Right lobe of liver (tissue), 6 donors: ENCODE measurements around the gene SEC63. TPM values are rescaled to one million over a fixed set of nuclear protein-coding genes. Genes with fewer than 3 reads are reported as not detected.
A peak's percentile ranks its signal among the peaks of the same experiment; 100 is the strongest.
"Not testable (repeated sequence)": the region's sequence is repeated elsewhere in the genome, so short reads cannot be mapped to it uniquely, and the experiment has no call there.

Experiments
- ATAC-seq, 4 donors: fragments of 200-7000 bp; cut with Tn5 transposase; one replicate each; pipeline ENCODE4 v1.9.1; 2020; ENCODE audit warnings: mild to moderate bottlenecking in 4 of 4, moderate library complexity in 4 of 4
- DNase-seq, 3 donors: peaks; one replicate each; pipeline ENCODE4 v3.0.0-alpha.2; 2020
- H3K27ac ChIP-seq, 3 donors: fragments of 200-600 bp; one replicate each; pipeline ENCODE4 v1.8.0; 2022
- H3K27me3 ChIP-seq, 2 donors: fragments of 200-600 bp; one replicate each; pipeline ENCODE4 v1.8.0; 2022
- H3K36me3 ChIP-seq, 4 donors: fragments of 200-600 bp; sonication (generic) in 1 of 4; one replicate each; pipeline versions ENCODE4 v1.5.1 to v1.8.0; 2017 to 2022; ENCODE audit warnings: control low read depth in 1 of 4
- H3K4me1 ChIP-seq, 4 donors: fragments of 200-600 bp; sonication (generic) in 1 of 4; one replicate each; pipeline versions ENCODE4 v1.5.1 to v1.8.0; 2017 to 2022; ENCODE audit warnings: control low read depth in 1 of 4
- H3K4me3 ChIP-seq, 3 donors: fragments of 200-600 bp; one replicate each; pipeline ENCODE4 v1.8.0; 2022
- H3K9me3 ChIP-seq, 4 donors: fragments of 200-600 bp; sonication (generic) in 1 of 4; one replicate each; pipeline versions ENCODE4 v1.5.1 to v1.8.0; 2017 to 2022; ENCODE audit warnings: control low read depth in 1 of 4
- CTCF ChIP-seq, 4 donors: fragments of 200-600 bp in 3 of 4; fragments of 450-650 bp in 1 of 4; IDR thresholded peaks; one replicate each; pipeline versions ENCODE4 v1.5.1 to v1.8.0; 2016 to 2022; ENCODE audit warnings: antibody characterized with exemption in 4 of 4, mild to moderate bottlenecking in 2 of 4
- POLR2A ChIP-seq: fragments of 450-650 bp; IDR thresholded peaks from one replicate; pipeline ENCODE4 v1.6.1; 2017; ENCODE audit warnings: antibody characterized with exemption, mild to moderate bottlenecking
- WGBS: methylation state at CpG from one replicate; pipeline ENCODE4 v1.1.6; 2018; ENCODE audit warnings: low coverage, low lambda C conversion rate; ENCODE audit not compliant: insufficient coverage; ENCODE audit errors: missing lambda C conversion rate; 5-methylcytosine and 5-hydroxymethylcytosine counted together
- intact Hi-C, 2 donors: fragments of 100-400 bp; cut with DNase I; formaldehyde crosslinking; loops; one replicate each; pipeline versions ENCODE4 v1.11.2 to v1.14.1; 2022
- total RNA-seq, 6 experiments: library from RNA; depleted of rRNA in 2 of 6; stranded (reverse); fragments of >200 nt in 2 of 6; fragmentation: NEBNext Ultra II Directional in 3 of 6; extraction: Animal tissue kit (Norgen Biotek cat#: 25700) in 3 of 6; gene quantifications; one replicate each; pipeline versions ENCODE4 v1.1.0 to v1.2.4, GENCODE V29; 2016 to 2023
- donor health status: DM: no; HTN: yes; CAD: no.
- donor health status: DM: no; HTN: no; CAD: no.
- donor health status: DM: no; HTN: no; CAD: no.
- donor health status: DM: no; HTN: yes; CAD: no.
- donor health status: DM: no; HTN: yes; CAD: no.

Gene SEC63
- total RNA-seq, 6 experiments from 2014 or later: 22.7 to 81.9 (median 66.8) TPM

- Histone ChIP-seq H3K27me3 (no peaks in the 10 kb centered on the region), H3K9me3 (no peaks in the 10 kb centered on the region)
These were observed 12.2 kb upstream of the SEC63 start for GRCh38 chr6:107970255-107970654.

GRCh38 chr6:107968081-107968480 is 10.1 kb upstream of the SEC63 start:
- Histone ChIP-seq H3K27me3 (no peaks in the 10 kb centered on the region), H3K4me1 (peaks cover 0 to 6% (median 0%) of the 10 kb centered on the region in 4 donors), H3K36me3 (no peaks in the 10 kb centered on the region), H3K27ac (no peak overlapping the region), H3K4me3 (no peak overlapping the region), H3K9me3 (no peaks in the 10 kb centered on the region)
- DNase-seq (no peak), ATAC-seq (no peak)
- intact Hi-C loops: no loop called here
- WGBS: 86% methylated on average over 5 of the region's 5 CpGs
- no peak for TF ChIP-seq POLR2A
- no peak for TF ChIP-seq CTCF (IDR thresholded peaks at IDR 0.05)

More at GRCh38 chr6:107970255-107970654, 12.2 kb upstream of the SEC63 start:
- TF ChIP-seq CTCF (IDR thresholded peaks at IDR 0.05) (no peak), POLR2A (no peak)
- Histone ChIP-seq H3K4me3 (no peak overlapping the region), H3K36me3 (no peaks in the 10 kb centered on the region), H3K27ac (no peak overlapping the region), H3K4me1 (peaks cover 0 to 6% (median 0%) of the 10 kb centered on the region in 4 donors)
- 16% methylated on average over 4 of the region's 5 CpGs for WGBS
- ATAC-seq (peak in 3 of 4 donors; percentile 59 to 84 (median 71)), DNase-seq (peak in 2 of 3 donors; percentile 27 to 63)
- intact Hi-C loops: loop anchor here (10.0 kb wide), 2 partner anchors 85 to 555 kb away; no protein-coding TSS in a partner anchor

- TF ChIP-seq POLR2A (no peak), CTCF (IDR thresholded peaks at IDR 0.05) (no peak)
- no peak for DNase-seq
- 86% methylated on average over 3 of the region's 4 CpGs for WGBS
- no peak for ATAC-seq
- Histone ChIP-seq H3K36me3 (no peaks in the 10 kb centered on the region), H3K4me1 (peaks cover 0 to 5% (median 0%) of the 10 kb centered on the region in 4 donors), H3K27me3 (no peaks in the 10 kb centered on the region), H3K4me3 (no peak overlapping the region), H3K27ac (no peak overlapping the region), H3K9me3 (no peaks in the 10 kb centered on the region)
- intact Hi-C loops: no loop called here
These were observed 7.7 kb upstream of the SEC63 start for GRCh38 chr6:107965746-107966145.

- Histone ChIP-seq H3K4me1 (no peaks in the 10 kb centered on the region), H3K36me3 (no peaks in the 10 kb centered on the region), H3K9me3 (no peaks in the 10 kb centered on the region), H3K27me3 (no peaks in the 10 kb centered on the region), H3K4me3 (no peak overlapping the region), H3K27ac (no peak overlapping the region)
- TF ChIP-seq CTCF (IDR thresholded peaks at IDR 0.05) (no peak), POLR2A (no peak)
- WGBS: 73% methylated on average over 2 of the region's 2 CpGs
- ATAC-seq (no peak), DNase-seq (no peak)
- intact Hi-C loops: no loop called here
These were observed 4.7 kb upstream of the SEC63 start for GRCh38 chr6:107962723-107963122.

GRCh38 chr6:107959392-107959791 is 1.4 kb upstream of the SEC63 start:
- Histone ChIP-seq H3K4me3 (no peak overlapping the region), H3K36me3 (no peaks in the 10 kb centered on the region), H3K9me3 (no peaks in the 10 kb centered on the region), H3K4me1 (peaks cover 0 to 22% (median 6%) of the 10 kb centered on the region in 4 donors), H3K27ac (no peak overlapping the region), H3K27me3 (no peaks in the 10 kb centered on the region)
- no peak for TF ChIP-seq POLR2A
- TF ChIP-seq CTCF (IDR thresholded peaks at IDR 0.05): no peak
- 36% methylated on average over 4 of the region's 10 CpGs for WGBS
- DNase-seq: no peak
- ATAC-seq: no peak
- intact Hi-C loops: no loop called here

GRCh38 chr6:107958689-107959362 is 818 bp upstream of the SEC63 start:
- intact Hi-C loops, ATAC-seq, H3K9me3 ChIP-seq, H3K27me3 ChIP-seq, H3K36me3 ChIP-seq, DNase-seq: not testable (repeated sequence)
- 70% methylated on average over 15 of the region's 27 CpGs for WGBS
- H3K4me1 ChIP-seq: peaks cover 0 to 24% (median 6%) of the 10 kb centered on the region in 4 donors
- H3K4me3 ChIP-seq: peak overlapping the region; percentile 45 to 94 (median 66)
- peak overlapping the region in 1 of 3 donors; percentile 43 for H3K27ac ChIP-seq
